Vagina (tissue), 2 donors: ENCODE results near the gene RNASE8. TPM values are rescaled to one million over a fixed set of nuclear protein-coding genes. Genes with fewer than 3 reads are reported as not detected.

Source experiments
- DNase-seq, 2 donors: peaks; one replicate each; pipeline ENCODE4 v3.0.0-alpha.2; 2017; ENCODE audit errors: extremely low spot score in 2 of 2
- H3K27ac ChIP-seq: fragments of 200-600 bp; sonication (generic); one replicate; pipeline ENCODE4 v1.5.1; 2019
- H3K27me3 ChIP-seq: fragments of 200-600 bp; sonication (generic); one replicate; pipeline ENCODE4 v1.5.1; 2019
- H3K36me3 ChIP-seq, 2 donors: fragments of 200-600 bp; sonication (generic); one replicate each; pipeline ENCODE4 v1.5.1; 2017 to 2019
- H3K4me1 ChIP-seq: fragments of 200-600 bp; sonication (generic); one replicate; pipeline ENCODE4 v1.5.1; 2019
- H3K4me3 ChIP-seq, 2 donors: fragments of 200-600 bp; sonication (generic); 1 replicate in 1 of 2; 2 replicates in 1 of 2; pipeline ENCODE4 v1.5.1; 2016 to 2019
- H3K9me3 ChIP-seq: fragments of 200-600 bp; sonication (generic); one replicate; pipeline ENCODE4 v1.5.1; 2019
- POLR2A ChIP-seq, 2 donors: fragments of 450-650 bp; IDR thresholded peaks; one replicate each; pipeline ENCODE4 v1.6.1; 2017; ENCODE audit warnings: antibody characterized with exemption in 2 of 2, mild to moderate bottlenecking in 2 of 2, moderate library complexity in 2 of 2
- POLR2AphosphoS5 ChIP-seq, 2 donors: sonication (generic); formaldehyde crosslinking; IDR thresholded peaks; one replicate each; pipeline ENCODE4 v1.9.0; 2017; ENCODE audit warnings: antibody characterized with exemption in 2 of 2, mild to moderate bottlenecking in 2 of 2, low read depth in 1 of 2; ENCODE audit not compliant: insufficient read depth in 1 of 2
- intact Hi-C: fragments of 100-400 bp; cut with DNase I; formaldehyde crosslinking; loops from one replicate; pipeline ENCODE4 v1.15.1; 2023
- total RNA-seq: library from RNA; depleted of rRNA; stranded (reverse); fragments of >200 nt; gene quantifications from one replicate; pipeline ENCODE4 v1.2.3, GENCODE V29; 2016
- TF ChIP-seq, protein P1 (sequence below), 3 experiments: fragments of 450-650 bp in 2 of 3; fragments of 200-600 bp in 1 of 3; sonication (generic) in 1 of 3; IDR thresholded peaks; one replicate each; pipeline ENCODE4 v1.5.1; 2017 to 2019; ENCODE audit warnings: antibody characterized with exemption in 3 of 3, mild to moderate bottlenecking in 2 of 3, moderate library complexity in 2 of 3

RNASE8 gene
- total RNA-seq, 1 donor from 2014 or later = not detected

DNA sequence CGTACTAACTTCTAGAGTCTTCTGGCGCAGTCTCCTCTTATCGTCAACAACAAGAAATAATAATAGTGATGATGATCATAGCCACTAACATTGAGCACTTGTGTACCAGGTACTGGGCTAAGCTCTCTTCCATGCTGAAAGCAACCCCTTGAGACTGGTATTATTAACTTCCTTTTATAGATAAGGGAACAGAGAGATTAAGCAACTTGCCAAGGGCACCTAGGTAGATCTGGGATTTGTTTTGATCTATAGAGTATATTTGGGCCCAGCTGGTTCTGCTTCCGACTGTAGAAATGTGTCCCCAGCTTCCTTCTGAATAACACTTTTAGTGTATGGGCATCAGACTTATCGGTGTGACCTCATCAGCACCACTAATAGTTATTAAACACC, 42.0 kb downstream of the RNASE8 start:
- Histone ChIP-seq H3K9me3 (no peaks in the 10 kb centered on the region), H3K27ac (peak overlapping the region; percentile 95), H3K4me3 (peak overlapping the region in 1 of 2 donors; percentile 62), H3K27me3 (no peaks in the 10 kb centered on the region), H3K4me1 (peaks cover 50% of the 10 kb centered on the region), H3K36me3 (no peaks in the 10 kb centered on the region)
- TF ChIP-seq, protein P1, sequence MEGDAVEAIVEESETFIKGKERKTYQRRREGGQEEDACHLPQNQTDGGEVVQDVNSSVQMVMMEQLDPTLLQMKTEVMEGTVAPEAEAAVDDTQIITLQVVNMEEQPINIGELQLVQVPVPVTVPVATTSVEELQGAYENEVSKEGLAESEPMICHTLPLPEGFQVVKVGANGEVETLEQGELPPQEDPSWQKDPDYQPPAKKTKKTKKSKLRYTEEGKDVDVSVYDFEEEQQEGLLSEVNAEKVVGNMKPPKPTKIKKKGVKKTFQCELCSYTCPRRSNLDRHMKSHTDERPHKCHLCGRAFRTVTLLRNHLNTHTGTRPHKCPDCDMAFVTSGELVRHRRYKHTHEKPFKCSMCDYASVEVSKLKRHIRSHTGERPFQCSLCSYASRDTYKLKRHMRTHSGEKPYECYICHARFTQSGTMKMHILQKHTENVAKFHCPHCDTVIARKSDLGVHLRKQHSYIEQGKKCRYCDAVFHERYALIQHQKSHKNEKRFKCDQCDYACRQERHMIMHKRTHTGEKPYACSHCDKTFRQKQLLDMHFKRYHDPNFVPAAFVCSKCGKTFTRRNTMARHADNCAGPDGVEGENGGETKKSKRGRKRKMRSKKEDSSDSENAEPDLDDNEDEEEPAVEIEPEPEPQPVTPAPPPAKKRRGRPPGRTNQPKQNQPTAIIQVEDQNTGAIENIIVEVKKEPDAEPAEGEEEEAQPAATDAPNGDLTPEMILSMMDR (IDR thresholded peaks at IDR 0.05) = no peak
- TF ChIP-seq POLR2A (IDR thresholded peaks at IDR 0.05) (no peak), POLR2AphosphoS5 (IDR thresholded peaks at IDR 0.05; ENCODE audit: insufficient read depth in 1 of 2, low read depth in 1 of 2) (no peak)
- intact Hi-C loops = no loop called here
- DNase-seq = no peak

GRCh38 chr14:21100931-21101330, 43.3 kb downstream of the RNASE8 start, which contains the start of gene TMEM253:
Gene TMEM253, plus strand, starts transcription at chr14:21101066. Its CDS starts 278 bp downstream, at chr14:21101344.
- TF ChIP-seq, protein P1 (IDR thresholded peaks at IDR 0.05) = no peak
- Histone ChIP-seq H3K9me3 (no peaks in the 10 kb centered on the region), H3K27me3 (no peaks in the 10 kb centered on the region), H3K4me1 (peaks cover 60% of the 10 kb centered on the region), H3K4me3 (no peak within 1 kb of the TSS), H3K27ac (peak within 1 kb of the TSS; percentile 95), H3K36me3 (no peaks in the 10 kb centered on the region)
- peak in 1 of 2 donors; percentile 47 for DNase-seq
- intact Hi-C loops = loop anchor here (5.0 kb wide), 1 partner anchor 74 kb away; the partner anchor contains the start of gene NDRG2

GRCh38 chr14:21101802-21102413, 44.3 kb downstream of the RNASE8 start:
- TF ChIP-seq, protein P1 (IDR thresholded peaks at IDR 0.05) = no peak
- TF ChIP-seq POLR2A (IDR thresholded peaks at IDR 0.05) (no peak), POLR2AphosphoS5 (IDR thresholded peaks at IDR 0.05; ENCODE audit: insufficient read depth in 1 of 2, low read depth in 1 of 2) (no peak)
- intact Hi-C loops = loop anchor here (5.0 kb wide), 1 partner anchor 75 kb away; the partner anchor contains the start of gene NDRG2

DNA sequence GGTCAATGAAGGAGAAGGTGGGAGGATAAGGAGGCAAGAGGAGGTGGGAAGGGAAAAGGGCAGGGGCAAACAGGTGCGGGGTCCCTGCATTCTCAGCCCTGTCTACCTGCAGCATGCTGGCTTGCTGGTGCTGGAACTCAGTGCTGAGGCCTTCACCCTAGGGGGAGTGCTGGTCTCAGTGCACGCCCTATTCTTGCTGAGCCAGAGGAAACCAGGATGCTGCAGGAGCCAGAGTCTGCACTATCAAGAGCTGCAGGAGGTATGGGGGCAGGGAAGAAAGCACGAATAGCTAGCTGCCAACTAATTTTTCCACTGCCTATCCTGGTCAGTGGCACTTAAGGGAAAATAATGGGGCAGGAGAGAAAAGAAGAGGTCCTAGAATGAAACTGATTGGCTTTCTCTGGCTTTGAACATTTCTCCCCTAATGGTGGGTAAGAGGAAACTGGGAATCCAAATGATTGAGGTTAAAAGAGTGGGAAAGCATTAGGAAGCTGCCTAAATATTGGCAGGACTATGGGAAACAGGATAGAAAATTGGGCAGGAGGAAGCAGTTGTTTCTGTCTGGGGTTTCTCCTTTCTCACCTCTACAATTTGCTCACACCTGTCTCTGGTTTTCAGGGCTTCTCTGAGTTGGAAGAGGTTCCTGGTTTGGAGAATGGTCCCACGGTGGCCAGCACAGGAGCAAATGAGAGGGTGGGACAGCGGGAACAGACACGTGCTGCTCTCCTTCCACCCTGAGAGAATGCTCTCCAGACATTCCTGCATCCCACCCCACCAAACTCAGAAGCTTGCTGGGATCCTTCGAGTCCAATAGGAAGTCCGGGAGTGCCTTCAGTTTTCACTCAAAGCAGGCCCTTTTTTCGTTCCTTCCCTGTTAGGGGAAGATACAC, 45.1 kb downstream of the RNASE8 start:
- no peak for DNase-seq
- Histone ChIP-seq H3K27ac (peak overlapping the region; percentile 99), H3K36me3 (no peaks in the 10 kb centered on the region), H3K4me1 (peaks cover 58% of the 10 kb centered on the region), H3K9me3 (no peaks in the 10 kb centered on the region), H3K4me3 (peak overlapping the region; percentile 67 to 72), H3K27me3 (no peaks in the 10 kb centered on the region)
- intact Hi-C loops = loop anchor here (5.0 kb wide), 1 partner anchor 75 kb away; the partner anchor contains the start of gene NDRG2
- TF ChIP-seq, protein P1 (IDR thresholded peaks at IDR 0.05) = no peak
- no peak for TF ChIP-seq POLR2A (IDR thresholded peaks at IDR 0.05)

More at GRCh38 chr14:21101802-21102413, 44.3 kb downstream of the RNASE8 start:
- Histone ChIP-seq H3K36me3 (no peaks in the 10 kb centered on the region), H3K9me3 (no peaks in the 10 kb centered on the region), H3K27ac (no peak overlapping the region), H3K27me3 (no peaks in the 10 kb centered on the region), H3K4me1 (peaks cover 60% of the 10 kb centered on the region), H3K4me3 (no peak overlapping the region)
- peak in 1 of 2 donors; percentile 76 for DNase-seq
